Right atrium auricular region (tissue), 2 donors: Measurements from ENCODE around the gene CGA. TPM values are rescaled to one million over a fixed set of nuclear protein-coding genes. Genes with fewer than 3 reads are reported as not detected.

Experiments
- total RNA-seq, 2 donors: library from RNA; depleted of rRNA; stranded (reverse); fragments of >200 nt; gene quantifications; one replicate each; pipeline ENCODE4 v1.1.0, GENCODE V29; 2016

Gene CGA
- total RNA-seq, 2 donors from 2014 or later, result 0.52 TPM; not detected in 1

Other genes with a start within 250 kb of the CGA start
- not detected for gene HTR1E, start 157.6 kb downstream of the CGA start, total RNA-seq
- 10 to 100 TPM; 19.0 to 19.7 TPM for gene ZNF292, start 60.5 kb upstream of the CGA start, total RNA-seq
- 10 to 100 TPM in 1 of 2 donors, 1 to 10 TPM in 1; 8.0 to 12.1 TPM for gene SMIM8, start 227.5 kb upstream of the CGA start, total RNA-seq
- gene GJB7, start 234.2 kb upstream of the CGA start, total RNA-seq, result not detected
- 1 to 10 TPM; 1.5 TPM for gene C6orf163, start 249.7 kb upstream of the CGA start, total RNA-seq